Measurements from ENCODE around the gene POP7. TPM values are rescaled to one million over a fixed set of nuclear protein-coding genes. Genes with fewer than 3 reads are reported as not detected.

The POP7 gene
- total and polyA plus RNA-seq, 2 donors from 2014 or later = 25.7 to 41.8 TPM

- H3K36me3 ChIP-seq (ENCODE audit: control insufficient read depth in 2 of 3, insufficient read depth in 3 of 3, low read length in 3 of 3) = no peaks in the 10 kb centered on the region
- no peak for FAIRE-seq
- intact Hi-C loops (cut with DNase I) = no loop called here
- no peak overlapping the region for H3K9ac ChIP-seq (ENCODE audit: low read length in 3 of 3)
- H3K27me3 ChIP-seq (ENCODE audit: control insufficient read depth, insufficient read depth, low read length) = no peaks in the 10 kb centered on the region
- no peak overlapping the region for H3K4me3 ChIP-seq (ENCODE audit: low read length in 3 of 3)
- no peaks in the 10 kb centered on the region for H3K9me3 ChIP-seq (ENCODE audit: control insufficient read depth in 2 of 3, insufficient read depth in 1 of 3, low read length in 3 of 3)
- H3K27ac ChIP-seq (ENCODE audit: low read depth in 2 of 2, low read length in 2 of 2) = no peak overlapping the region
- no peak for TF ChIP-seq CTCF (IDR thresholded peaks at IDR 0.05; ENCODE audit: borderline replicate concordance, extremely low read depth, insufficient read depth)
- no peak for DNase-seq
- no peaks in the 10 kb centered on the region for H3K4me1 ChIP-seq (ENCODE audit: control insufficient read depth in 2 of 3, insufficient read depth in 2 of 3, low read depth in 1 of 3, low read length in 3 of 3)
Measured at GRCh38 chr7:100753750-100754149, 47.8 kb downstream of the POP7 start.

Other genes starting within 250 kb of the POP7 start
- 0.54 TPM for gene SPACDR, start 241.9 kb upstream of the POP7 start, total RNA-seq
- gene SPACDR, start 241.9 kb upstream of the POP7 start, polyA plus RNA-seq (ENCODE audit: insufficient read depth, low read depth, low replicate concordance) = not detected
- gene TSC22D4, start 226.9 kb upstream of the POP7 start, total RNA-seq = 61.5 TPM
- 67.0 TPM for gene TSC22D4, start 226.9 kb upstream of the POP7 start, polyA plus RNA-seq (ENCODE audit: insufficient read depth, low read depth, low replicate concordance)
- gene NYAP1, start 222.2 kb upstream of the POP7 start, total RNA-seq = 0.41 TPM
- 0.69 TPM for gene NYAP1, start 222.2 kb upstream of the POP7 start, polyA plus RNA-seq (ENCODE audit: insufficient read depth, low read depth, low replicate concordance)
- gene AGFG2, start 166.9 kb upstream of the POP7 start, total RNA-seq = 37.3 TPM
- 24.3 TPM for gene AGFG2, start 166.9 kb upstream of the POP7 start, polyA plus RNA-seq (ENCODE audit: insufficient read depth, low read depth, low replicate concordance)
- 9.8 TPM for gene SAP25, start 132.2 kb upstream of the POP7 start, total RNA-seq
- 5.7 TPM for gene SAP25, start 132.2 kb upstream of the POP7 start, polyA plus RNA-seq (ENCODE audit: insufficient read depth, low read depth, low replicate concordance)
- gene LRCH4, start 120.0 kb upstream of the POP7 start, total RNA-seq = 62.9 TPM
- gene LRCH4, start 120.0 kb upstream of the POP7 start, polyA plus RNA-seq (ENCODE audit: insufficient read depth, low read depth, low replicate concordance) = 23.2 TPM
- 0.60 TPM for gene FBXO24, start 119.8 kb upstream of the POP7 start, total RNA-seq
- gene FBXO24, start 119.8 kb upstream of the POP7 start, polyA plus RNA-seq (ENCODE audit: insufficient read depth, low read depth, low replicate concordance) = 0.95 TPM
- gene PCOLCE, start 103.8 kb upstream of the POP7 start, total RNA-seq = 51.5 TPM
- 42.9 TPM for gene PCOLCE, start 103.8 kb upstream of the POP7 start, polyA plus RNA-seq (ENCODE audit: insufficient read depth, low read depth, low replicate concordance)
- gene MOSPD3, start 93.6 kb upstream of the POP7 start, total RNA-seq = 18.2 TPM
- gene MOSPD3, start 93.6 kb upstream of the POP7 start, polyA plus RNA-seq (ENCODE audit: insufficient read depth, low read depth, low replicate concordance) = 30.6 TPM
- gene TFR2, start 64.6 kb upstream of the POP7 start, total RNA-seq = 0.79 TPM
- gene TFR2, start 64.6 kb upstream of the POP7 start, polyA plus RNA-seq (ENCODE audit: insufficient read depth, low read depth, low replicate concordance) = 0.22 TPM
- gene ACTL6B, start 49.7 kb upstream of the POP7 start, total RNA-seq = not detected
- gene ACTL6B, start 49.7 kb upstream of the POP7 start, polyA plus RNA-seq (ENCODE audit: insufficient read depth, low read depth, low replicate concordance) = not detected
- gene GNB2, start 32.4 kb upstream of the POP7 start, total RNA-seq = 265 TPM
- 234 TPM for gene GNB2, start 32.4 kb upstream of the POP7 start, polyA plus RNA-seq (ENCODE audit: insufficient read depth, low read depth, low replicate concordance)
- 51.3 TPM for gene GIGYF1, start 11.9 kb upstream of the POP7 start, total RNA-seq
- gene GIGYF1, start 11.9 kb upstream of the POP7 start, polyA plus RNA-seq (ENCODE audit: insufficient read depth, low read depth, low replicate concordance) = 11.6 TPM
- not detected for gene EPO, start 14.3 kb downstream of the POP7 start, total RNA-seq
- not detected for gene EPO, start 14.3 kb downstream of the POP7 start, polyA plus RNA-seq (ENCODE audit: insufficient read depth, low read depth, low replicate concordance)
- not detected for gene ZAN, start 27.5 kb downstream of the POP7 start, total RNA-seq
- gene ZAN, start 27.5 kb downstream of the POP7 start, polyA plus RNA-seq (ENCODE audit: insufficient read depth, low read depth, low replicate concordance) = not detected
- gene EPHB4, start 121.4 kb downstream of the POP7 start, total RNA-seq = 65.5 TPM
- gene EPHB4, start 121.4 kb downstream of the POP7 start, polyA plus RNA-seq (ENCODE audit: insufficient read depth, low read depth, low replicate concordance) = 33.2 TPM
- 29.9 TPM for gene SLC12A9, start 146.6 kb downstream of the POP7 start, total RNA-seq
- 19.7 TPM for gene SLC12A9, start 146.6 kb downstream of the POP7 start, polyA plus RNA-seq (ENCODE audit: insufficient read depth, low read depth, low replicate concordance)
- gene TRIP6, start 161.3 kb downstream of the POP7 start, total RNA-seq = 74.4 TPM
- gene TRIP6, start 161.3 kb downstream of the POP7 start, polyA plus RNA-seq (ENCODE audit: insufficient read depth, low read depth, low replicate concordance) = 92.6 TPM
- gene SRRT, start 169.0 kb downstream of the POP7 start, total RNA-seq = 127 TPM
- 58.2 TPM for gene SRRT, start 169.0 kb downstream of the POP7 start, polyA plus RNA-seq (ENCODE audit: insufficient read depth, low read depth, low replicate concordance)
- 3.4 TPM for gene UFSP1, start 183.6 kb downstream of the POP7 start, total RNA-seq
- gene UFSP1, start 183.6 kb downstream of the POP7 start, polyA plus RNA-seq (ENCODE audit: insufficient read depth, low read depth, low replicate concordance) = 3.8 TPM
- gene ACHE, start 189.8 kb downstream of the POP7 start, total RNA-seq = 3.6 TPM
- 1.6 TPM for gene ACHE, start 189.8 kb downstream of the POP7 start, polyA plus RNA-seq (ENCODE audit: insufficient read depth, low read depth, low replicate concordance)
- gene MUC3A, start 243.4 kb downstream of the POP7 start, total RNA-seq = 39.1 TPM
- gene MUC3A, start 243.4 kb downstream of the POP7 start, polyA plus RNA-seq (ENCODE audit: insufficient read depth, low read depth, low replicate concordance) = 0.65 TPM

All from kidney (tissue), 14 donors.